ENCODE data around the gene SYNE2. TPM values are rescaled to one million over a fixed set of nuclear protein-coding genes. Genes with fewer than 3 reads are reported as not detected.

SYNE2 gene
- total and polyA plus RNA-seq, 10 of the 15 experiments (the other 5 are each of a cell fraction or from before 2014, with no cell fraction given) = 2.1 to 52.7 (median 38.1) TPM

- TF ChIP-seq, protein P1, sequence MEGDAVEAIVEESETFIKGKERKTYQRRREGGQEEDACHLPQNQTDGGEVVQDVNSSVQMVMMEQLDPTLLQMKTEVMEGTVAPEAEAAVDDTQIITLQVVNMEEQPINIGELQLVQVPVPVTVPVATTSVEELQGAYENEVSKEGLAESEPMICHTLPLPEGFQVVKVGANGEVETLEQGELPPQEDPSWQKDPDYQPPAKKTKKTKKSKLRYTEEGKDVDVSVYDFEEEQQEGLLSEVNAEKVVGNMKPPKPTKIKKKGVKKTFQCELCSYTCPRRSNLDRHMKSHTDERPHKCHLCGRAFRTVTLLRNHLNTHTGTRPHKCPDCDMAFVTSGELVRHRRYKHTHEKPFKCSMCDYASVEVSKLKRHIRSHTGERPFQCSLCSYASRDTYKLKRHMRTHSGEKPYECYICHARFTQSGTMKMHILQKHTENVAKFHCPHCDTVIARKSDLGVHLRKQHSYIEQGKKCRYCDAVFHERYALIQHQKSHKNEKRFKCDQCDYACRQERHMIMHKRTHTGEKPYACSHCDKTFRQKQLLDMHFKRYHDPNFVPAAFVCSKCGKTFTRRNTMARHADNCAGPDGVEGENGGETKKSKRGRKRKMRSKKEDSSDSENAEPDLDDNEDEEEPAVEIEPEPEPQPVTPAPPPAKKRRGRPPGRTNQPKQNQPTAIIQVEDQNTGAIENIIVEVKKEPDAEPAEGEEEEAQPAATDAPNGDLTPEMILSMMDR (IDR thresholded peaks at IDR 0.05 in 2 of 3, conservative IDR thresholded peaks at IDR 0.05 in 1 of 3; ENCODE audit: control insufficient read depth in 2 of 3, extremely low read depth in 1 of 3, insufficient read depth in 1 of 3, low read depth in 3 of 3, low read length in 3 of 3) = no peak
- TF ChIP-seq ZBED1 (IDR thresholded peaks at IDR 0.05; ENCODE audit: borderline replicate concordance) (no peak), MLLT1 (IDR thresholded peaks at IDR 0.05) (no peak)
- TF ChIP-seq, protein P2, sequence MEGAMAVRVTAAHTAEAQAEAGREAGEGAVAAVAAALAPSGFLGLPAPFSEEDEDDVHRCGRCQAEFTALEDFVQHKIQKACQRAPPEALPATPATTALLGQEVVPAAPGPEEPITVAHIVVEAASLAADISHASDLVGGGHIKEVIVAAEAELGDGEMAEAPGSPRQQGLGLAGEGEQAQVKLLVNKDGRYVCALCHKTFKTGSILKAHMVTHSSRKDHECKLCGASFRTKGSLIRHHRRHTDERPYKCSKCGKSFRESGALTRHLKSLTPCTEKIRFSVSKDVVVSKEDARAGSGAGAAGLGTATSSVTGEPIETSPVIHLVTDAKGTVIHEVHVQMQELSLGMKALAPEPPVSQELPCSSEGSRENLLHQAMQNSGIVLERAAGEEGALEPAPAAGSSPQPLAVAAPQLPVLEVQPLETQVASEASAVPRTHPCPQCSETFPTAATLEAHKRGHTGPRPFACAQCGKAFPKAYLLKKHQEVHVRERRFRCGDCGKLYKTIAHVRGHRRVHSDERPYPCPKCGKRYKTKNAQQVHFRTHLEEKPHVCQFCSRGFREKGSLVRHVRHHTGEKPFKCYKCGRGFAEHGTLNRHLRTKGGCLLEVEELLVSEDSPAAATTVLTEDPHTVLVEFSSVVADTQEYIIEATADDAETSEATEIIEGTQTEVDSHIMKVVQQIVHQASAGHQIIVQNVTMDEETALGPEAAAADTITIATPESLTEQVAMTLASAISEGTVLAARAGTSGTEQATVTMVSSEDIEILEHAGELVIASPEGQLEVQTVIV (IDR thresholded peaks at IDR 0.05; ENCODE audit: borderline replicate concordance, partially characterized antibody) = no peak
- TF ChIP-seq, protein P3, sequence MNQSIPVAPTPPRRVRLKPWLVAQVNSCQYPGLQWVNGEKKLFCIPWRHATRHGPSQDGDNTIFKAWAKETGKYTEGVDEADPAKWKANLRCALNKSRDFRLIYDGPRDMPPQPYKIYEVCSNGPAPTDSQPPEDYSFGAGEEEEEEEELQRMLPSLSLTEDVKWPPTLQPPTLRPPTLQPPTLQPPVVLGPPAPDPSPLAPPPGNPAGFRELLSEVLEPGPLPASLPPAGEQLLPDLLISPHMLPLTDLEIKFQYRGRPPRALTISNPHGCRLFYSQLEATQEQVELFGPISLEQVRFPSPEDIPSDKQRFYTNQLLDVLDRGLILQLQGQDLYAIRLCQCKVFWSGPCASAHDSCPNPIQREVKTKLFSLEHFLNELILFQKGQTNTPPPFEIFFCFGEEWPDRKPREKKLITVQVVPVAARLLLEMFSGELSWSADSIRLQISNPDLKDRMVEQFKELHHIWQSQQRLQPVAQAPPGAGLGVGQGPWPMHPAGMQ (IDR thresholded peaks at IDR 0.05; ENCODE audit: borderline replicate concordance) = no peak
Measured at GRCh38 chr14:64091217-64091616, 238.4 kb downstream of the SYNE2 start (continued).
